LNCAP (cell line): ENCODE measurements around the gene CDC42EP2.

Experiments used
- TF ChIP-seq, protein P1 (sequence below): fragments of 450-650 bp; IDR thresholded peaks from 2 replicates; pipeline ENCODE4 v1.5.1; 2017; ENCODE audit warnings: mild to moderate bottlenecking

The CDC42EP2 gene

DNA sequence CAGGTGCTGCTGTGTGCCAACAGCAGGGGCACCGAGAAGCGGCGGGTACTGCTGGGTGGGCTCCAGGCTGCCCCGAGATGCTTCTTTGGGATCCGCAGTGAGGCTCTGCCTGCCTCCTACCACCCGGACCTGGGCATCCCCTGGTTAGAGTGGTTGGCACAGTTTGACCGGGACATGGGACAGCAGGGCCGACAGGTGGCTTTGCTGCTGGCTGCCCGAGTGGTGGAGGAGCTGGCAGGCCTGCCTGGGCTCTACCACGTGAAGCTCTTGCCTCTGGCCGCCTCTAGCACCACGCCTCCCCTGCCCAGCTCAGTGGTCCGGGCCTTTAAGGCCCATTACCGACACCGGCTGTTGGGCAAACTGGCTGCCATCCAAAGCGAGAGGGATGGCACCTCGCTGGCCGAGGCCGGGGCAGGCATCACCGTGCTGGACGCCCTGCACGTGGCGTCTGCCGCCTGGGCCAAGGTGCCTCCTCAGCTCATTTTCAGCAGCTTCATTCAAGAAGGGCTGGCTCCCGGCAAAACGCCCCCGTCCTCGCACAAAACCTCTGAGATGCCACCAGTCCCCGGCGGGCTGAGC lies 41.8 kb downstream of the CDC42EP2 start:
- TF ChIP-seq, protein P1, sequence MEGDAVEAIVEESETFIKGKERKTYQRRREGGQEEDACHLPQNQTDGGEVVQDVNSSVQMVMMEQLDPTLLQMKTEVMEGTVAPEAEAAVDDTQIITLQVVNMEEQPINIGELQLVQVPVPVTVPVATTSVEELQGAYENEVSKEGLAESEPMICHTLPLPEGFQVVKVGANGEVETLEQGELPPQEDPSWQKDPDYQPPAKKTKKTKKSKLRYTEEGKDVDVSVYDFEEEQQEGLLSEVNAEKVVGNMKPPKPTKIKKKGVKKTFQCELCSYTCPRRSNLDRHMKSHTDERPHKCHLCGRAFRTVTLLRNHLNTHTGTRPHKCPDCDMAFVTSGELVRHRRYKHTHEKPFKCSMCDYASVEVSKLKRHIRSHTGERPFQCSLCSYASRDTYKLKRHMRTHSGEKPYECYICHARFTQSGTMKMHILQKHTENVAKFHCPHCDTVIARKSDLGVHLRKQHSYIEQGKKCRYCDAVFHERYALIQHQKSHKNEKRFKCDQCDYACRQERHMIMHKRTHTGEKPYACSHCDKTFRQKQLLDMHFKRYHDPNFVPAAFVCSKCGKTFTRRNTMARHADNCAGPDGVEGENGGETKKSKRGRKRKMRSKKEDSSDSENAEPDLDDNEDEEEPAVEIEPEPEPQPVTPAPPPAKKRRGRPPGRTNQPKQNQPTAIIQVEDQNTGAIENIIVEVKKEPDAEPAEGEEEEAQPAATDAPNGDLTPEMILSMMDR, result no peak

DNA sequence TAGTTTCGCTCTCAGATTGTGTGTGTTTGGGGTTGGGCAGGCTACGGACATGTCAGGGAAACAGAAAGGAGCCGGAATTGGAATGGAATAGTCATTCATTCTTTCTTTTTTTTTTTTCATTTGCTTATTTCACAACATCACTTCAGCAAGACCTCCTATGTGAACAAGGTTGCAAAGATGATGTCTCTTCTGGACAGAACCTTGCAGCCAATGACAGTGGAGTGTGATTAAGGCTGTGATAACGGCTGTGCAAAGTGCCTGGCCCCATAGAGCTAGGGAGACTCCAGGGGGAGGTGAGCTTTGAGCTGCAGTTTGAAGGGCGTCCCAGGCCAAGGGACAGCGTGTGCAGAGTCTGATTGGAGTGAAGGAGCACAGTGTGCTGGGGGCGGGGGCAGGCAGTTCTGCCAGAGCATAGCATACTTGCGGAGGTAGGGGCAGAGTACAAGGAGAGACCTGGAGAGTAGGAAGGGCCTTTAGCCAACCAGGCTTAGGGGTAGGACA lies 43.2 kb downstream of the CDC42EP2 start:
- TF ChIP-seq, protein P1, result no peak

DNA sequence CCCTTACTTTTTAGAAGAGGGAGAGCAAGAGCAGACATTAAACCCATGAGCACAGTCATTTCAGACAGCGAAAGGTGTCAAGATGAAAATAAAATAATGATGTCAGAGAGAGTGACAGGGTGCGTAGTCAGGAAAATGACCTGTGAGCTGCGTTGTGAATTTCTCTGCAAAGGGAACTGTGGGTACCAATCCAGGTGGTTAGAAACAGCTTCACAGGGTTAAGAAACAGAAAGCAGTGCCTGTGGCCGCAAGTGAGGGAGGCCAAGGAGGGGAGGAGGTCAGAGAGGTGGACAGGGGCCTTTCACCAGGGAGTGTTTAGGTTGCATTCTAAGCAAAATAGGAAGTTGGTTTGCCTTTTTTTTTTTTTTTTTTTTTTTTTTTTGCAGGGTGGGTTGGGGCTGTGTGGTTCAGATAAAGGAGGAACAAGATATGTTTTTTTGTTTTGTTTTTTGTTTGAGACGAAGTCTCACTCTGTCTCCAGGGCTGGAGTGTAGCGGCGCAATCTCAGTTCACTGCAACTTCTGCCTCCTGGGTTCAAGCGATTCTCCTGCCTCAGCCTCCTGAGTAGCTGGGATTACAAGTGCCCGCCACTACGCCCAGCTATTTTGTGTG lies 47.8 kb downstream of the CDC42EP2 start:
- TF ChIP-seq, protein P1, result no peak

DNA sequence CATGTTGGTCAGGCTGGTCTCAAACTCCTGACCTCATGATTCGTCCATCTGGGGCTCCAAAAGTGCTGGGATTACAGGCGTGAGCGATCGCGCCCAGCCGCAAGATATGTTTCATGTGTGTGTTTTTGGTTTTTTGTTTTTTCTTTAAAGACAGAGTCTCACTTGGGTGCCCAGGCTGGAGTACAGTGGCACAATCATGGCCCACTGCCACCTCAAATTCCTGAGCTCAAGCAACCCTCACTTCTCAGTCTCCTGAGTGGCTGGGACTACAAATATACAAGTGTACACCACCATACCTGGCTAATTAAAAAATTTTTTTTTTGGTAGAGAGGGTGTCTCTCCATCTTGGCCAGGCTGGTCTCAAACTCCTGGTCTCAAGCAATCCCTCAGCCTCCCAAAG lies 48.3 kb downstream of the CDC42EP2 start:
- TF ChIP-seq, protein P1, result no peak

DNA sequence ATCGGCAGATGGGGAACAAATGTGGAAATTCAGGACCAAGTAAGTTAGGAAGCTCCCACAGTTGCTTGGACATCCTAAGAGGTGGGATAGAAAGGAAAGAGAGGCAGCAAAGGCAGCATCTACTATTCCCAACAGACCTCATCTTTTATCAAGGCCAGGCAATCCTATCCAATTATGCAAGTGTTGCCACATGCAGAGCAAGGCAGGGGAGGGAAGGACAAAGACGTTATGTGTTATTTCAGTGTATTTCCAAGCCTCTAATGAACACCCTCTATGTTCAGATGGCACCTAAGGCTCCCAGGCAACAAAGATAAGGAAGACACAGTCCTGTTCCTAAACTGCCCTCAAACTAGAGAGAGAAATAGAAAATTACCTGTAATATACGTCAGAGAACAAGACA lies 49.1 kb downstream of the CDC42EP2 start:
- TF ChIP-seq, protein P1, result no peak

DNA sequence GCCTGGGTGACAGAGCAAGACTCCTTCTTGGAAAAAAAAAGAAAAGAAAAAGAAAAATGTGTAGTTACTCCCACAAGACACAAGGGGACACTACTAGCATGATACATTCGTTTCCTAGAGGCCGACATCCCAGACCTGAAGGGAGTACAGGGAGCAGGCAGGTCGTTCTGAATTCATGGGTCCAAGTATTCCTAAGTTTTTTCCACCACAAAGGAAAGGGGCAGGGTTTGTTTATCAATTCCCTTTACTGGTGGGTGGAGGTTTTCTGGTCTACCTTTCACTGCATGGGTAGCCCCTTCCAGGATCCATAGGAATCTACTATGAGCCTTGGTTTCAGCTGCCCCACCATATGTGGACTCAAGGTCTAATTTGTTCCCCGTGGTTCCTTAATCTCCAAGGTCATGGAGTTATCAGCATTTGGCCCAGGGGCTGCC lies 51.7 kb downstream of the CDC42EP2 start:
- TF ChIP-seq, protein P1, result peak; percentile 77

DNA sequence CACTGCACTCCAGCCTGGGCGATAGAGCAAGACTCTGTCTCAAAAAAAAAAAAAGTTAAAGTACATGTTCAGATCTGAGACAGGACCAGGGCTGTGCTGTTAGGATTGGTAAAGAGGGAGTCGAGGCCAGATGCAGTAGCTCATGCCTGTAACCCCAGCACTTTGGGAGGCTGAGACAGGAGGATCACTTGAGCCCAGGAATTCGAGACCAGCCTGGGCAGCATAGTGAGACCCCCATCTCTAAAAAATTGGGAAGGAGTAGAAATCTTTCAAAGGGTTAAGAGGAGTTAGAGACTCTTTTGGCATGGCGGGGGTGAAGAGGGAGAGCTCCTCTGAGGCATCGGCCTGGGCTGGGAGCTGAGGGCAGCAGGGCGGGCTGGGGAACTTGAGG lies 56.0 kb downstream of the CDC42EP2 start:
- TF ChIP-seq, protein P1, result no peak
